ENCODE measurements around the gene MAPK9.

The MAPK9 gene

DNA sequence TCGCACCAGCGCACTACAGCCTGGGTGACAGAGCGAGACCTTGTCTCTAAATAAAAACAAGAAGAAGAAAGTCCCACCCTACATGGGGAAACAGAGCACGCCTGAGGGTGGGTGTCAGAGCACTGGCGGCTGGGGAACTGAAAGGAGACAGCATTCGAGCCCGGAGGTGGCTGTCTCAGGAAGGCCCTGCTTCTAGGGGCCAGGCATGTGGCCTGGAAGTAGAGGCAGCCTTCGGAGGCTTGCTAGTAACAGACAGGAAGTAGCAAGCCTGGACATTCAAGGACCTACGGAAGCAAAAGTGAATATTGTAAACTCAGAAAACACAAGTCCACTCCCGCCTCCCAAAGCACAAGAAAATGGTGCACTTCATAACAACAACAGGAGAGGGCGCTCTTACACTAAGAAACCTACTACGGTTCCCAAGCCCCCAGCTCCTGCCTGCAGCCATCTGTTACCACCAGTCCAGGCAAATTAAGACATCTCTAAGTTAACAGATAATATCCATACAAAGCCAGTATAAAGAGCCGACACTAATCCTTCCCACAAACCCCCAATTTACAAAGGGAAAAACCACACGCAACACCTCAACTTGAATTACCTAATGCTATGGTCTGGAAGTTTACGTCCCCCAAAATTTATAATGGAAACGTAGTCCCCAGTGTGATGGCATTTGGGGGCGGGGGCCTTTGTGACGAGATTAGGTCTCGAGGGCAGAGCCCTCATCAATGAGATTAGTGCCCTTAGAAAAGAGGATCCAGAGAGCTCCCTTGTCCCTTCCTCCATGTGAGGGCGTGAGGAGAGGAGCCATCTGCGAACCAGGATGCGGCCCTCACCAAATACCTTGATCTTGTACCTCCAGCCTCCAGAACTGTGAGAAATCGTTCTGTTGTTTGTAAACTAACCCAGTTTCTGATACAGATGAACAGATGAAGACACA is 90.6 kb downstream of the MAPK9 start:
- peak in 1 of 2 experiments; percentile 43 for DNase-seq

DNA sequence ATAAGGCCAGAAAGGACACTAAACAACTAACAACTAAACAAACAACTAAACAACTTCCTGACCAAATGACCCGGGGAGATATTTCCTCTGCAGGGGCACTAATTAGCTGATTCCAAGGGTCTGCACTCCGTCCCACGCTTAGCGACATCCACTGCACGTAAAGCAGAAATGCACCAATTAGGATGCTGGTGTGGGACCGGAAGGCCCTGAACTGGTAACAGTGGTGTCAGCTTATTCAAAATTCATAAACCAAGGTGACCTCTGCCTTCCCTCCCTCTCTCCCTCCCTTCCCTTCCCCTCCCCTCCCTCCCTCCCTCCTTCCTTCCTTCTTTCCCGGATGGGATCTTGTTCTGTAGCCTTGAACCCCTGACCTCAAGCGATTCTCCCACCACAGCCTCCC is 92.5 kb downstream of the MAPK9 start:
- DNase-seq, result no peak

DNA sequence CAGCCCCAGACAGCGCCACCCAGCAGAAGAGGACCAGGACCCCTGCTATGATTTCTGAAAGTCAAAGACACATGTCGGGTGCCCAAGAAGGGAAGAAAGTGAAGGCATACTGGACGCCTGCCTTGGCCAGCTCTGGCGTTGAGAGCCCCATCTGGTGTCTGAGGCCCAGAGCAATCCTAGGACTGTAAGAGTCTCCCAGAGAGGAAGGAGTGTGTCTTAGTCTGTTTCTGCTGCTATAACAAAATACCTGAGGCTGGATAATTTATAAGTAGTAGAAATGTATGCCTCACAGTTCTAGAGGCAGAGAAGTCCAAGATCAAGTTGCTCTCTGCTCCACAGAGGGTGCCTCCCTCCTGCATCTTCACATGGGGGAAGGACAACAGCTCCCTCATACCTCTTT is 93.7 kb downstream of the MAPK9 start:
- DNase-seq, result no peak

DNA sequence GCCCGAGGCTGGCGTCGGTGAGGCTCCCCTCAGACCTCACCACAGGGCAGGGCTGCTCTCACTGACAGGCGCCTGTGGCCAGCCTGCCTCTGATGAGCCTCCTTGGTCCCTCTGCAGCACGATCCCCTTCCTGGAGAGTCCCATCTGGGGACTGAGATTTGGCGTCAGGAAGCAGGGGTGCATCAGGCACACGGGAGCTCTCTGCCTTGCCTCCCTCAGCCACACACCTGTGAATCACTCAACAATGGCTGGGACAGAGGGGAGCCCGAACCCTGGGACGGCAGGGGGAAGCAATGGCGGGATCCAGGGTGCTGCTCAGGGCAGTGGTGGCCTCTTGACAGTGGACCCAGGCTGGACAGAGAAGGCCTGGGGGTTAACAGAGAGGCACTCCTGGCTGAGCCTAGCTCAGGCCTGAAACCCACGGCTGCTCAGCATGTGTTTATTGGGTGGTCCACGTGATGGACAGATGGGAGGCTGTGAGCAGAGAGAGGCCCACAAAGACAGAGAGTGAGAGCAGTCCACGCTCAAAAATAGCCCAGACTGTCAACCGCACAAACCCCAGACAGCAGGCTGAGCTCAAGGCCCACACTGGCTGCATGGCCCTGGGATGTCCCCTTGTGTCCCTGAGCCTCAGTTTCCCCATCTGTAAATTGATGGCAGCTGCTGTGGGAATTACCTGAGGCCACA is 94.7 kb downstream of the MAPK9 start:
- no peak for DNase-seq

GRCh38 chr5:180194410-180195345 is 97.2 kb downstream of the MAPK9 start:
- no peak for DNase-seq

DNA sequence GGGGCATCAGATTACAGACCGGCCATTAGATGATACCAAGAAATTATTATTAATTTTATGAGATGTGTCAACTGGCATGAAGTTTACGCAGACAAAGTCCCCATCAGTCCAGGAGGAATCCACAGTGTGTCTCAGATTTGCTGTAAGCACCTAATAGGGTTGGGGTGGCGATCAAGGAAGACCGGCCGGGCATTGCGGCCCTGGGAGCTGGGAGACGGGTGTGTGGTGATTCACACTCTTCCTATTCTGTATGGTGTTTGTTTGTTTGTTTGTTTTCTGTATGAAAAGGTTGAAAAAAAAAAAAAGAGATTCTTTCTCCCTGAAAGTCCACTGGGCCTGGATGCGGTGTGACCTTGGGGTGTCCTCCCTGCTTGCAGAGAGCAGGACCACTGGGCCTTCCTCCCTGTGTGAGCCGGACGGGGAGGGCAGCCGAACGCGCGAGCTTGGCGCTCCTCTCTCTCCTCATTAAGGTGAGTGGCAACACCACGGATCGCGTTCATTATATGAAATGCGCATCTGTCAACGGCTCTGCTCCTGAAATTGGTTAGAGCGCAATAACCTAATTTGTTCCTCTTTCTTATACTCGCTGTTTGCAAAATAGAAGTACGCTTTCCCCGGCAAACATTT is 98.0 kb downstream of the MAPK9 start:
- no peak for DNase-seq

DNA sequence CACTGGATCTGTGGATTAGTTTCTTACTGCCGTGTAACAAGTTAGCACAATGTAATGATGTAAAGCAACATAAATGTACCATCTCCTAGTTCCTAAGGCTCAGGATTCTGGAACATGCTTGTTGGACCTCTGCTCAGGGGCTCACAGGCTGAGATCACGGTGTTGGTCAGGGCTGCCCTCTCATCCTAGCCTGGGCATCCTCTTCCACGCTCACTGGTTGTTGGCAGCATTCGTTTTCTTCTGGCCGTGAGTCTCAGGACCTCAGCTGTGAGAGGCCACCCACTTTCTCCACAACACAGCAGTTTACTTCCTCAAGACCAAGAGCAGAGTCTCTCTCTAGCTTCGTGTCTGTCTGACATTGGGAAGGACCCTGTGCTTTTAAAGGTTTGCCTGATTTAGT is 100.2 kb downstream of the MAPK9 start:
- DNase-seq, result no peak

DNA sequence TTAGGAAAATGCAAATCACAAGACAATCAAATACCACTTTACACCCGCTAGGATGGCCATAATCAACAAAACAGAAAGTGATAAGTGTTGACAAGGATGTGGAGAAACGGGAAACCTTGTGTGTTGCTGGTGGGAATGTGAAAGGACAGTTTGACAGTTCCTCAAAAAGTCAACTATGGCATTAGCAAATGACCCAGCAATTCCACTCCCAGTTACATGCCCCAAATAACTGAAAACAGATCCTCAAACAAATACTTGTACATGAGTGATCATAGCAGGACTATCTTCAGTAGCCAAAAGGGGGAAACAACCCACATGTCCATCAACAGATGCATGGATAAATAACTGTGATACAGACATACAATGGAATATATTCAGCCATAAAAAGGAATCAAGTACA is 104.1 kb downstream of the MAPK9 start:
- DNase-seq, result no peak
